Hematopoietic multipotent progenitor cell treated with erythropoietin and hydrocortisone succinate and interleukin-3 and kit ligand, for 17 days (in vitro differentiated cells): ENCODE results near the gene GRHL1.

Experiments
- DNase-seq: peaks from one replicate; pipeline ENCODE4 v3.0.0-alpha.2; 2015; ENCODE audit warnings: low spot score

Gene GRHL1

DNA sequence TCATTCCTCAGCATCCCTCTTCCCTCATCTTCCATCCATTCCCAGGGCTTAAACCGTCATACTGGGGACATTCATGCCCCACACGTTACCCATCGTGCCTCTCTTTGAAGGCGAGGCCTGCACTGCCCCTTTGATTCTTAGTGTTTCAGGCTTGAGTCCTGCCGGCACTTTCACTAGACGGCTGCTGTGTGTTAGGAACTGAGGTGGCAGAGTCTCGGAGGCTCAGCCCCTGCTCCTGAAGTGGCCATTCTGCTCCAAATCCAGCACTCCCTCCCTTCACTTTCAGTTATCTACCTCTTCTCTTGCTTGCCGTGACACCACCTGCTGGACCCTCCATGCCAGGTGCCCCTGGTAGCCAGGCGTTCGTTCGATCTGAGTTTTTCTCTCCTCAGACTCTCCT lies 43.0 kb downstream of the GRHL1 start:
- no peak for DNase-seq

DNA sequence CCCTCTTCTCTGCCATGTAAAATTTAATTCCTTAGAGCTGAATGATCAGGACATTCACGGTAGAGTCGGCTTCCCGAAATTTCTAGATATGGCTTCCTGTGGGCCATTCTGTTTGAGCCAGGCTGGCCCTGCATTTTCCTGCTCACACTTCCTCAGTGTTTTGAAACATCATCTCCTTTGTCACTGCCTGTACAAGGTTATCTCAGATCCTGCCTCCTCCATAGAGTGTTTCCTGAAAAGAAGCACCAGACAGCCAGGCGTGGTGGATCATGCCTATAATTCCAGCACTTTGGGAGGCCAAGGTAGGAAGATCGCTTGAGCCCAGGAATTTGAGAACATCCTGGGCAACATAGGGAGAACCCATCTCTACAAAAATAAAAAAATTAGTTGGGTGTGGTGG lies 43.6 kb downstream of the GRHL1 start:
- DNase-seq, result no peak

DNA sequence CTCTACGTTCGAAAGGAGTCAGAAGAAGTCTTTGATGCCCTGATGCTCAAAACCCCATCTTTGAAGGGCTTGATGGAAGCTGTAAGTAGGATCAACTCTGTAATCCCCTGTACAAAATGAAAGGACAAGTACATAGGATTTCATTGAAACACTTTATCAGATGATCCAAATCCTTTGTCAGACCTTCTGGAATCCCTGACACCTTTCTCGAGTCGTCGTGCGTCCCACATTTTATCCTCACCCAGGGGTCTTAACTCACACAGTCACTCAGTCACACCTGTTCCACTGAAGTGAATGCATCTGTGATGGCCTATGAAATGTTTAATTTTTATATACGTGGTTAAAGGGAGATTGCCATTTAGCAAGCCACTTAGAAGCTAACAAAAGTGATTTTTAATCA lies 44.8 kb downstream of the GRHL1 start:
- DNase-seq, result no peak

DNA sequence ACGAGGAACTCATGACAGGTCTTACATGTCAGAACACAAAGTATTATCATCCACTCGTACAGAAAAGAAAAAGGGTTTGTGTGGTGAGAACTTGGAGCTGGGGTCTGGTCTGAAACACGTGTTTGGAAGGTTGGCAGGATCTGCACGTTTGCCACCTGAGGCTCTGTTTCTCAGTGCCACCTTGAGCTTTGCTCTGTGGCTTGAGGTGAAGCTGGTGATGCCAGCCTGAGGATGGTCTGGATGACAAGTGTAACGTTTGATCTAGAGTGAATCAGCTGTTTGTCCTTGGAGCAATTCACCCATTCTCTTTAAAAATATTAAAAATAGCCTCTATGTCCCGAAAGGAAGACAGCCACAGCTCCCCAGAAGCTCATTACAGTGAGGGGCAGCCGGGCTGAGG lies 46.4 kb downstream of the GRHL1 start:
- no peak for DNase-seq

DNA sequence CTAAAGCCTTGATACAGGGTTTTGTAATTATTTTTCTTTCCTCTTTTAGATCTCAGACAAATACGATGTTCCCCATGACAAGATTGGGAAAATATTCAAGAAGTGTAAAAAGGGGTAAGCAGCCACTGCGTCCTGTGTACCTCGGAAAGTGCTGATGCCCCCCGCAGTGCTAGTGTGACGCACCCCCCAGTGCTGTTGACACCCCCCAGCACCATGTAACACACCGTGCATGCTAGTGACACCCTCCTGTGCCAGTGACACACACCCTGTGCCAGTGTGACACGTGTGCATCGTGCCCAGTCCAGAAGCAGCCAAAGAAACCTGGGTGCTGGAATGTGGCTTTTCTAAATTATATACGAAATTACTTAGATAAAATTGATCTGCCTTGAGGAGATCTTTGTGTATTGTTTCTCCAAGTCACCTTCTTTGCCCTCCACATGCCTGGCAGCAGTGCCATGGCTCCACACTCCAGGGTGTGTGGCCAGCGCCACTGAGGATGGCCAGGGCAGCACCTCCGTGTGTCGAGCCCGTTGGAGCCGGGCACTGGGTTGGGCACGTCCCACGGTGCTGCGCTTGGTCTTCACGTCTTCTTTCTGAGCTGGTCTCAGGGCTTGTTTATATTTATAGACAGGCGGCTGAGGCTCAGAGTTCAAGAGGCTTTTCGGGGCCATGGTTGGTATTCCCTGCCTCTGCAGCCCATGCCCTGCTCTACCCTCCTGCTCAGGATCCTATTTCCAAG lies 47.6 kb downstream of the GRHL1 start:
- DNase-seq, result no peak

DNA sequence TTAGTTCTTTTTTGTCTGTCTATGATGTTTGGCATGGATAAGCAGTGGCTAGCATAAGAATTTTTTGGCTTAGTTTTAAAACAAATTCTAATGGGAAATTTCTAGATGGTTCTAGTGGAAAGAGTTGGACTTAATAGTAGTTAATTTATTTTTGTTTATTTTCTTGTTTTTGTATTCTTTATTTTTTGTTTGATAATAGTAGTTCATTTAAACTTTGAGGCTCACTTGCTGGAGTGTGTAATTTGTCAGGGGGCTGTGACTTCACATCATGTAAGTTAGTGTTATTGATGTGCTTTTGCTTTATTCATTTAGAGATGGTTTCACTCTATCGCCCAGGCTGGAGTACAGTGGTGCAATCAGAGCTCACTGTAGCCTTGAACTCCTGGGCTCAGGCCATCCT lies 48.2 kb downstream of the GRHL1 start:
- no peak for DNase-seq

DNA sequence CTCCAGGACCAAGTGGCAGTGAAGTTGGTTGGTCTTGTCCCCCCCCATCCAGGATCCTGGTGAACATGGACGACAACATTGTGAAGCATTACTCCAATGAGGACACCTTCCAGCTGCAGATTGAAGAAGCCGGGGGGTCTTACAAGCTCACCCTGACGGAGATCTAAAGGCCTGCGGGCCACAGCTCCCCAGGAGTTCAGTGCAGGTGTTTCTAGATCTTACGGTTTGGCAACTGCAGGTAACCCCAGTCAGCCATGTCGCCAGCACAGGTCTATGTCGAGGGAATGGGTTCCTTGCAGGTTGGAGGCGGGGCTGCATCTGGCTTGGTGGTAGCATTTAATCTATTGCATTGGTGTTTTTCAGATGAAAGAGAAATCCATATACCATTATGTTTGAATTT lies 49.0 kb downstream of the GRHL1 start:
- no peak for DNase-seq

DNA sequence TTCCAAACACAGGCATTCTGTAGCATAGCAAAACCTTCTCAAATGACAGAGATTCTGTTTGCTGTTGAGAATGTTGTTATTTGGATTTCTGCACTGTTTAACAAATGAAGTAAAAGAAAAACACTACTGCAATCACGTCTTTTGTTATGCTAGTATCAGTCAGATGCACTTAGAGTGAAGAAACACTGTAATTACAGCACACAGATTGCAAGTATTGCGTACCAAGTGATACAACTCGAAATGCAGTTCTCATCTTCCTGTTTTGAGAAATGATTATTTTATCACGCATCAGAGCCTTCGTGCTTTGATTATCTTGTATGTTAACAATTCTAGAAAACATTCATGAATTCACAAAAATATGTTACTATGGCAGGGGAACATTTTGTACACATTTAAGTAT lies 50.1 kb downstream of the GRHL1 start:
- DNase-seq, result no peak

DNA sequence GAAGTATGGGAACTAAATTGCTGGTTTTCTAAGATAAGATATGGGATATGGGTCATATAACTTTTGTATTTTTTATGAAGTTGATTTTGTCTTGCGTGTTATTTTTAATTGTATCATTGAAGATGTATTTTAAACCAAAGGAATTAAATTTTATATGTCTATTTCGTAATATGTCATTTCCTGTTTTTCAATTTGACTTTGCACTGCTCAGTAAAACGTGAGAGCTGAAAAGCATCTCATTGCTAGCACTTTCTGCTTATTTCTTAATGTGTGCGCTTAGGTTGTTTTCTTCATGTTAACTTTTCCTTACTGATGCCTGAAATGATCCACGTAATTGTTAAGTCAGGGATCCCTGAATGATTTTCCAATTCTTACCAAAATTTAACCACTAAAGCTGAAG lies 50.6 kb downstream of the GRHL1 start:
- no peak for DNase-seq

DNA sequence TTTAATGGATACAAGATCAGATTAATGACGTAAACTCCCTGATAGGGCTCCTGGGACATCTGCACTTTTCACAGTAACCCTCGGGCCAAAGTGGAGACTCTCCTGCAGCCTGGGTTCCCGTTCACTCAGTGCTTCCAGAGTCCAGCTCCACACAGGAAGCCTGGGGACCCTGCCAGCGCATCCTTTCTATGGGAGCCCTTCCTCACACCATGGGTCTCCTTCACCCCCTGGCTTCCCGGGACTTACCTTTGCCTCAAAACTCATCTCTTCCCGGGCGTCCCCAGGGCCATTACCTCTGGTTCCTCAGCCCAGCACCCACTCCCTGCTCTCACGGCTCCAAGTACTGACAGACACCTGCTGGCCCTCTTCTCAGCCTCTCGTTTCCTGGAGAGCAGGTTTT lies 51.2 kb downstream of the GRHL1 start:
- no peak for DNase-seq

DNA sequence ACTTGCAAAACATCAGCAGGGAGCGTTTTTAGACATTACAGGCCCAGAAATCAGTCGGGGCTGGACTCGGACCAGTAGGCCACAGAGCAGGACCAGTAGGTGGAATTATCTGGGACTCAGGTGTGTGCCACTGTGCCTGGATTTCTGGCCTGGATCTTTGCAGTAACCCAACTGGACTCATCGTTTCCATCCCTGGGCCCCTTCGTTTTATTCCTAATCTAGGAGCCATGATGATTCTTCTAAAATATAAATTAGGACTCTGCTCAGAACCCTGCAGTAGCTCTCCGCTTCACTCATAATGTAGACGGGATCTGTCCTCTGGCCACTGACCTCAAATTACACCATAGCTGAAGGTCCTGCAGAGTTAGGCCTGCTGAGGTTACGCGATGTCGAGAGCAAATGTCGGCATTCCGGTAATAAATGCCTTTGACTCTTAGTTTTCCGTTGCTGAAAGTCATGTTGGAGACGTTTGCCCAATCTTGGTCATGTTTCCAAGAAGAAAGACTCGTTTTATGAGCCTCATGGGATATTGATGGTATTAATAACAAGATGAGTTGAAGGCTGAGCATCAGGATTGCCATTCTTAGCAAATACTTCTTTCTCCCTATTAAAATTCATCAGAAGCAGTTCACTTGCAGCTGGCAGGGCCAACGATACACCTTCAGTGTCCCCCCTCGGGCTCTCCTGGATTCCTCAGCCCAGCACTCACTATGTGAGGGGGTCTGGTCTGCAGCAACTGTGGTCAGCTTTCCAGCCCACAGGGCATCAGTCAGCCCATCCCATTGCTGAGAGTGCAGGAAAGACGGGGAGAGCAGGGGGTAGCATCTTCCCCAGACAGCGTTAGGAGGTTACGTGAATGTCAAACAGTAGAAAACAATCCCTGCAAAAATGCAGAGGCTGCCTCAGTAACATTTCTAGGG lies 52.0 kb downstream of the GRHL1 start:
- no peak for DNase-seq

DNA sequence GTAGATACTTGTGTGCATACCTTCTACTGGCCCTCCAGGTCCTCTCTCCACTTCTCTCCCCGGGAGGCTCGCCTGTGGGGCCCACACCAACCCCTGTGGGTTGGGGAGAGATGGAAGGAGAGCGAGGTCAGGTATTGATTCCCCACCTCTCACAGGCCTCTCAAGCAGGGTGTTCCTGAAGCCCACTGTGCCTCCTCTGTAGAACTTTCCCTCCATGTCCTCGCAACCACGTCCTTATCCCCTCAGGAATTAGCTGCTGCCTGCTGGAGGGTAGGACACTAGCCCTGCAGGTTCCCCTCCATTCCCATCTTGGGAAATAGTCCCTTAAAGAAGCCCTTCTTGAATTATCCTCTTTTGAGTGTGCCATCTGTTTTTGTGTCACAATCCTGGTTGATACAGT lies 52.9 kb downstream of the GRHL1 start:
- DNase-seq, result no peak

DNA sequence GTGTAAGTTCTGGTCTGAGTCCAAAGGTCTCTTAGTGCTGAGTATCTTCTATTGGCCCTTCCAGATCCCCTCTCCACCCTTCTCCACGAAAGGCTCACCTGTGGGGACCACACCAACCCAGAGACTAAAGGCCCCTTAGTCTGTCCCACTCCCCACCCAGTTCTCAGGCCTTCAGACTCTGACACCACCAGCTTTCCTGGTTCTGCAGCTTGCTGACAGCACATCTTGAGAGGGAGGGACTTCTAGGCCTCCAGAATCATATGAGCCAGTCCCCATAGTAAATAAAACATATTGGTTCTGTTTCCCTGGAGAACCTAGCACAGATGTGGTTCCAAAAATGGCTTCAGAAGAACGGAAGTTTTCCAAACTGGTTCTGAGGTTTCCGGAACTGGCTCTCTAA lies 53.3 kb downstream of the GRHL1 start:
- DNase-seq, result no peak

DNA sequence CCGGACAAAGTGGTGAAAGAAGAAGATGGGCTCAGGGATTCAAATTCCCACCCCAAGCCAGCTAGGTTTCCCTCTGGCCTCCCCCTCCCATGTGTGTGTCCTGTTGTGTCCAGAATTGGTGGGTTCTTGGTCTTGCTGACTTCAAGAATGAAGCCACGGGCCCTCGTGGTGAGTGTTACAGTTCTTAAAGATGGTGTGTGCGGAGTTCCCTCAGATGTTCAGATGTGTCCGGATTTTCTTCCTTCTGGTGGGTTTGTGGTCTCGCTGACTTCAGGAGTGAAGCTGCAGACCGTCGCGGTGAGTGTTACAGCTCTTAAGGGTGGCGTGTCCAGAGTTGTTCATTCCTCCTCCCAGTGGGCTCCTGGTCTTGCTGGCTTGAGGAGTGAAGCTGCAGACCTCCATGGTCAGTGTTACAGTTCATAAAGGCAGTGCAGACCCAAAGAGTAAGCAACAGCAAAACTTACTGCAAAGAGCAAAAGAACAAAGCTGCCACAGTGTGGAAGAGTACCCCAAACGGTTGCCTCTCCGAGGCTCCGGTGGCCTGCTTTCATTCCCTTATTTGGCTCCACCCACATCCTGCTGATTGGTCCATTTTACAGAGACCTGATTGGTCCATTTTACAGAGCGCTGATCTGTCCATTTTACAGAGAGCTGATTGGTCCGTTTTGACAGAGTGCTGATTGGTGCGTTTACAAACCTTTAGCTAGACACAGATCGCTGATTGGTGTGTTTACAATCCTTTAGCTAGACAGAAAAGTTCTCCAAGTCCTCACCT lies 54.2 kb downstream of the GRHL1 start:
- DNase-seq, result no peak

DNA sequence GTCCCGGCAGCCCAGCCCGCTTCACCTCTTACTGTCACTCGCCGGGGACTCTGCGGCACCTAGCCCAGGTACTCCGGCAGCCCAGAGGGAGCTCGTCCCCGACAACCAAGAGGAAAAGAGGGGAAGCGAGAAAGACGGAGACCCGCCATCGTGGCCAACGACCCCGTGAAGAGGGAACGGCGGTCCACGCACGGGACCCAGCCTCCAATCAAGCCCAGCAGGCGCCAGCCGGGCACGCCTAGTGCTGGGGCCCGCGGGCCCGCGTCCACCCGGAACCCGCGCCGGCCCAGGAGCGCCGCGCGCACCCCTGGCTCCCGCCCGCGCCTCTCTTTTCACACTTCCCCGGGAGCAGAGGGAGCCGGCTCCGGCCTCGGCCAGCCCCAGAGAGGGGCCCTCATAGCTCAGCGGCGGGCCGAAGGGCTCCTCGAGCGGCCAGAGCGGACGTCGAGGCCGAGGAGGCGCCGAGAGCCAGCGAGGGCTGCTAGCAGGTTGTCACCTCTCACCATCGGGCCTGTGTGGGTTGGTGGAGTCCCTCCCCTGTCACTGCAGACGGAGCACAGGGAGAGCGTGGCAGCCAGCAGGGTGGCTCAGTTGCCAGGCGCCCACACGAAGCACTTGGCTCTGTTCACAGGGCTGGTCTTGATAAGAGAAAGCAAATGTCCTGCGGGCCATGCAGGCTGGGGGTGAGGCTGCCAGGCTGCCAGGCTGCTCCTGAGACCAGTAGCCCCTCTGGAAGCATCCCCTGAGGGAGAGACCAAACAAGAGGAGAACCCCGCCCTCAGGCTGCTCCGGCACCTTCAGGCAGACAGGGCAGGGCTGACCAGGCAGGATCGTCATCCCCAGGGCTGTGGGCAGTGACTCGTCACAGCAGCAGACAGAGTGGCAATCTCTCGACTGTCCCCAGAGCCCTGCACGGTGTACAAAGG lies 55.0 kb downstream of the GRHL1 start:
- no peak for DNase-seq

DNA sequence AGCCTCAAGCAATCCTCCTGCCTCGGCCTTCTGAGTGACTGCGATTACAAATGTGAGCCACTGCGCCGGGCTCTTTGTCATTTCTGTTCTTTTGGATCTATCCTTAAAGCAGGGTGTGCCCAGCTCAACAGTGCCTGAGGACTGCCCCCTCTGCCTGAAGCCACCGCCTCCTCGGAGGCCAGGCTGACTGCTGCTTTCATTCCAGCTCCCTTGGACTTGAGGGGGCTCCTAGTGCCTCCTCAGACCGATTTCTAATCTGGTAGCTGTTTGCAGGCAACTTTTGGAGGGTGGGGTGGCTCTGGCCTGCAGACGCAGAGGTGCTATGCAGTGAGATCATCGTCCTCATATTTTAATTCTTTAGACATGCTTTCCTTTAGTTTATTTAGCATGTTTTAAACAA lies 55.9 kb downstream of the GRHL1 start:
- DNase-seq, result no peak

DNA sequence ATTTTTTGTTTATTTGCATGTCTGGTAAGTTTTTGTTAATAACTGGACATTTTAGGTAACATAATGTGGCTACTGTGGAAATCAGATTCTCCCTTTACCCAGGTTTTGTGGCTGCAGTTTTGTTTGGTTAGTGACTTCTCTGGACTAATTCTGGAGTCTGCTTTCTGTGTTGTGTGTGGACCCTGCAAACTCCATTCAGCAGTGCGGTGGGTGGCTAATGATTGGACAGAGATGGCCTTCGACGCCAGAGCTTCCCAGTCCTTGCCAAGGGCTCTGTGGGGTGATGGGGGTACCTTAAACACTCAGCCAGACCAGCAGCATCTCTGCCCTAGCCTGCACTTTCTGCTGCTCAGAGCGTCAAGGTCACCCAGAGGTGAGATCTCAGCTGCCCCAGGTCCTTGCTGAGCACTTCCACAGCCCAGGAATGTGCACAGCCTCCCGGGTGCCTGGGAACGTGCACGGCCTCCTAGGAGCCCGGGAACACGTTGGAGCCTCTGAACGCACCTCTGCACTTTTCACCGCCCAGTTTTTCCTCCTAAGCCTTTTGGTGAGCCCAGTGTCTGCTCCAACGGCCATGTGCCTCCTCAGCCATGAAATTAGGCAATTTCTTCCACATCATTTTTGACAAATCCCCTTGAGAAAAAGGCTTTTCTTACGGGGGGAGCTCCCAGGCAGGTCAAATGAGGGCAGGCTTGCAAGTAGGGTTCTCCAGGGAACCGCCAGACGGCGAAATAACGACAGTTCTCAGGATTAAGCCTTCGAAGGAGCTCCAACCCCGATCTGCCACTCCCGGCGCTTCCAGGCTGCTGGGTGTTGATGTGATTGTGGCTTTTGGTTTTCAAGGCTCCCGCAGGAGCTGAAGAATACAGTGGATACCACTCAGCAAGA lies 56.7 kb downstream of the GRHL1 start:
- DNase-seq, result no peak

DNA sequence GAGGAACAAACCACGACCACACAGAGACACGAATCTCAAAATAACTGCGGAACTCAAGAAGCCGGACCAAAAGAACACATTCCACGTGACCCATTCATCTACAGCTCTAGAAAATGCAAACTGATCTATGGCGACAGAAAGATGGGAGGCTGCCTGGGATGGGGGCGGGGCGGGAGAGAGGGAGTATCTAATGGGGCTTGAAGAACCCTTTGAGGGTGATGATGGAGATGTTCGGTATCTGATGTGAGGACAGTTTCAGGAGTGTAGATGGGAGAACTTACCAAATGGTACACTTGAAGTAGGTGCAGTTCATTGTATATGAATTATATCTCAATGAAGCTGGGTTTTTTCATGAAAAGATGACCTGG lies 57.3 kb downstream of the GRHL1 start:
- DNase-seq, result no peak

DNA sequence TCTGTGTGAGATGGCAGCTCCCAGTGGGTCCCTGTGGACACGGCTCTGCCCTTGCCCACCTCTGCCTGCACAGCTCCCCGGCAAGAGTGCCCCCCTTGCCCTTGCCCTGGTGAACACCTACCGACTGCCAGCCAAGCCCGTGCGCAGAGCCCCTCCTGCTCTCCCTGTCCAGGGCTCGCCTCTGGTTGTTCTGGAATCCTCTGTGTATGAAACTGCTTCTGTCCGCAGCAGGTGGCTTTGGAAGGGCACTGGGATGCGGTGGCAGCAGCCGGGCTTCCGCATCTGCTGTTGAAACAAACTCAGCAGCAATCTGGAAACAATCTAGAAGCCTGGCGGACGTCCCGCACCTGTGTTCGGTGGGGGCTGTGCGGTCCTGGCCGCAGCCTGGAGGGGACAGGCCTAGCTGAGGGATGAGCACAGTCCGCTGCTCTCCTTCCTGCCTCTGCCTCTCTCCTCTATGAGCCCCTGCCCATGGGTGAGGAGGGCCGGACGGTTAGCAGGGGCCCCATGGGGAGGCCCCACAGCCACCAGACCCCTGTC lies 57.8 kb downstream of the GRHL1 start:
- DNase-seq, result no peak
